K562 (cell line): ENCODE data around the gene PIK3CB. TPM values are rescaled to one million over a fixed set of nuclear protein-coding genes. Genes with fewer than 3 reads are reported as not detected.
A peak's percentile ranks its signal among the peaks of the same experiment; 100 is the strongest.

Experiments
- ADNP ChIP-seq: fragments of 200-800 bp; sonication (Bioruptor generic); IDR thresholded peaks from 2 replicates; pipeline ENCODE4 v1.6.1; 2016; ENCODE audit warnings: missing genetic modification characterization, missing compliant biosample characterization
- ATF7 ChIP-seq: fragments of 450-650 bp; IDR thresholded peaks from 2 replicates; pipeline ENCODE4 v1.7.1; 2014; ENCODE audit warnings: mild to moderate bottlenecking, moderate library complexity
- CBX8 ChIP-seq: fragments of 200-600 bp; sonication (generic); IDR thresholded peaks from 2 replicates; pipeline ENCODE4 v1.6.1; 2012; ENCODE audit warnings: borderline replicate concordance, mixed run types, low read depth, mild to moderate bottlenecking, moderate library complexity, mixed read lengths, low read length, control low read depth, inconsistent platforms; ENCODE audit not compliant: poor library complexity, severe bottlenecking; ENCODE audit errors: extremely low read depth
- CEBPG ChIP-seq, 3 experiments: fragments of 200-800 bp in 1 of 3; sonication (Bioruptor generic) in 1 of 3; sonication (generic) in 1 of 3; formaldehyde crosslinking in 1 of 3; IDR thresholded peaks in 2 of 3; conservative IDR thresholded peaks in 1 of 3; 2 replicates each; pipeline versions ENCODE4 v1.6.1 to v1.8.0; 2016 to 2022; ENCODE audit warnings: missing compliant biosample characterization in 2 of 3, missing genetic modification characterization in 2 of 3, mild to moderate bottlenecking in 1 of 3, missing genetic modification reagents in 1 of 3
- ETV1 ChIP-seq: fragments of 450-650 bp; conservative IDR thresholded peaks from 2 replicates; pipeline ENCODE4 v1.6.1; 2016; ENCODE audit warnings: missing genetic modification characterization, control low read depth, low read depth, missing compliant biosample characterization
- FUS ChIP-seq: fragments of 200-400 bp; formaldehyde crosslinking; optimal IDR thresholded peaks from 2 replicates; pipeline ENCODE3; 2017; ENCODE audit warnings: low read depth, low read length
- GATAD2B ChIP-seq: fragments of 450-650 bp; IDR thresholded peaks from 2 replicates; pipeline ENCODE4 v1.6.1; 2017; ENCODE audit warnings: mild to moderate bottlenecking, borderline replicate concordance
- GTF2A2 ChIP-seq: IDR thresholded peaks from 2 replicates; pipeline ENCODE4 v1.6.1; 2016; ENCODE audit warnings: mild to moderate bottlenecking, missing genetic modification characterization, missing compliant biosample characterization
- HMBOX1 ChIP-seq: sonication (generic); IDR thresholded peaks from 2 replicates; pipeline ENCODE4 v1.6.1; 2016
- KDM2B ChIP-seq: fragments of 250-450 bp; sonication (Bioruptor Pico); IDR thresholded peaks from 2 replicates; pipeline ENCODE4 v1.8.0; 2021; ENCODE audit warnings: mild to moderate bottlenecking, moderate library complexity
- MTA1 ChIP-seq: fragments of 450-650 bp; IDR thresholded peaks from 2 replicates; pipeline ENCODE4 v1.6.1; 2017; ENCODE audit warnings: borderline replicate concordance
- NCOA1 ChIP-seq: fragments of 450-650 bp; IDR thresholded peaks from 2 replicates; pipeline ENCODE4 v1.6.1; 2016; ENCODE audit warnings: low read depth
- NR3C1 ChIP-seq: sonication (generic); formaldehyde crosslinking; IDR thresholded peaks from 2 replicates; pipeline ENCODE4 v1.8.1; 2022; ENCODE audit warnings: missing genetic modification reagents
- POLR2AphosphoS2 ChIP-seq: IDR thresholded peaks from 2 replicates; pipeline ENCODE4 v1.6.1; 2012; ENCODE audit warnings: low read length, improper control_type of control experiment
- PTRF ChIP-seq: fragments of 450-650 bp; IDR thresholded peaks from 2 replicates; pipeline ENCODE4 v1.6.1; 2016; ENCODE audit warnings: mild to moderate bottlenecking, missing genetic modification characterization, missing compliant biosample characterization
- SMAD4 ChIP-seq: fragments of 250-450 bp; sonication (Bioruptor Pico); conservative IDR thresholded peaks from 2 replicates; pipeline ENCODE4 v1.8.0; 2021; ENCODE audit warnings: inconsistent platforms, mild to moderate bottlenecking, moderate library complexity
- TBL1XR1 ChIP-seq, 2 experiments: IDR thresholded peaks; 2 replicates each; pipeline ENCODE4 v1.6.1; 2012; ENCODE audit warnings: improper control_type of control experiment in 2 of 2, low read length in 2 of 2, mild to moderate bottlenecking in 1 of 2
- TFAM ChIP-seq: fragments of 250-450 bp; sonication (Bioruptor Pico); conservative IDR thresholded peaks from 2 replicates; pipeline ENCODE4 v1.5.0; 2021; ENCODE audit warnings: mild to moderate bottlenecking, moderate library complexity
- ZBTB34 ChIP-seq: fragments of 250-450 bp; sonication (Bioruptor Pico); IDR thresholded peaks from 2 replicates; pipeline ENCODE4 v1.8.0; 2021; ENCODE audit warnings: mild to moderate bottlenecking, moderate library complexity
- ZNF384 ChIP-seq: IDR thresholded peaks from 2 replicates; pipeline ENCODE4 v1.6.1; 2012; ENCODE audit warnings: low read depth, low read length, improper control_type of control experiment
- ZNF592 ChIP-seq: fragments of 450-650 bp; IDR thresholded peaks from 2 replicates; pipeline ENCODE4 v1.6.1; 2017; ENCODE audit warnings: antibody characterized with exemption, mild to moderate bottlenecking
- ZNF77 ChIP-seq: fragments of 250-450 bp; sonication (Bioruptor Pico); IDR thresholded peaks from 2 replicates; pipeline ENCODE4 v1.5.0; 2020
- polyA plus RNA-seq, 8 experiments: library from polyadenylated mRNA; depleted of rRNA in 4 of 8; stranded (reverse) in 5 of 8; unstranded in 3 of 8; fragments of >200 nt; fragmentation: Nextera tagmentation in 2 of 8; fragmentation: Illumina TruSeq in 1 of 8; extraction: Ambion mirVana in 2 of 8; extraction: Trizol in 1 of 8; gene quantifications; 2 replicates each; pipeline versions ENCODE4 v1.2.1 to v1.2.3, GENCODE V29; 2011 to 2014; ENCODE audit warnings: inconsistent platforms in 1 of 8, missing spikeins in 1 of 8
- total RNA-seq, 7 experiments: library from RNA; depleted of rRNA in 6 of 7; stranded (reverse); fragments of >200 nt in 6 of 7; fragmentation: Illumina TruSeq in 2 of 7; extraction: Trizol in 2 of 7; gene quantifications; 2 replicates each; pipeline versions ENCODE4 v1.2.1 to v1.2.3, GENCODE V29; 2011 to 2021; ENCODE audit warnings: low replicate concordance in 1 of 7

The PIK3CB gene
- total and polyA plus RNA-seq, 9 of the 15 experiments (the other 6 are each of a cell fraction or from before 2014, with no cell fraction given) = 15.3 to 62.6 (median 28.3) TPM

GRCh38 chr3:138834596-138835396 lies at the start of gene PIK3CB (continued):
- no peak for TF ChIP-seq ADNP
- no peak; the same call in 1 of the 2 replicates for TF ChIP-seq MTA1
- peak; percentile 73; the same call in 1 of the 2 replicates for TF ChIP-seq POLR2AphosphoS2
- no peak for TF ChIP-seq ZNF77 (CRISPR knock-in tag)
- TF ChIP-seq HMBOX1 = no peak
- TF ChIP-seq SMAD4 = no peak; the same call in 1 of the 2 replicates
- TF ChIP-seq ATF7 = peak; percentile 55
- TF ChIP-seq ZBTB34 (CRISPR knock-in tag) = peak; percentile 23; the same call in 1 of the 2 replicates
- no peak for TF ChIP-seq ZNF384
- TF ChIP-seq PTRF (tag) = no peak
- no peak for TF ChIP-seq CEBPG (CRISPR knock-in tag; IDR thresholded peaks at IDR 0.05)
- TF ChIP-seq CEBPG (tag; conservative IDR thresholded peaks at IDR 0.05 in 1 of 2, IDR thresholded peaks at IDR 0.05 in 1 of 2) = no peak
- TF ChIP-seq TFAM (CRISPR knock-in tag) = no peak
- TF ChIP-seq GATAD2B = peak; percentile 83; the same call in 1 of the 2 replicates
- peak; percentile 46; the same call in 1 of the 2 replicates for TF ChIP-seq NR3C1 (CRISPR knock-in tag)
- TF ChIP-seq CBX8 = no peak
- no peak for TF ChIP-seq GTF2A2 (tag)
- TF ChIP-seq TBL1XR1 (IDR thresholded peaks at IDR 0.05; ENCODE audit: low read length in 2 of 2) = 0 out of 4 replicates have a peak, but pooled peaks of 1 of the 2 experiments have one; percentile 12
- peak; percentile 51 for TF ChIP-seq FUS
- TF ChIP-seq ZNF592 = peak; percentile 82
- no peak for TF ChIP-seq ETV1 (tag)
- no peak for TF ChIP-seq KDM2B (CRISPR knock-in tag)
- 0 out of 2 replicates have a peak, but pooled peaks have one; percentile 52 for TF ChIP-seq NCOA1
